ENCODE results near the gene GIT1. TPM values are rescaled to one million over a fixed set of nuclear protein-coding genes. Genes with fewer than 3 reads are reported as not detected.
A peak's percentile ranks its signal among the peaks of the same experiment; 100 is the strongest.

The GIT1 gene
- total and polyA plus RNA-seq, 8 donors, result 15.1 to 27.6 (median 18.3) TPM

DNA sequence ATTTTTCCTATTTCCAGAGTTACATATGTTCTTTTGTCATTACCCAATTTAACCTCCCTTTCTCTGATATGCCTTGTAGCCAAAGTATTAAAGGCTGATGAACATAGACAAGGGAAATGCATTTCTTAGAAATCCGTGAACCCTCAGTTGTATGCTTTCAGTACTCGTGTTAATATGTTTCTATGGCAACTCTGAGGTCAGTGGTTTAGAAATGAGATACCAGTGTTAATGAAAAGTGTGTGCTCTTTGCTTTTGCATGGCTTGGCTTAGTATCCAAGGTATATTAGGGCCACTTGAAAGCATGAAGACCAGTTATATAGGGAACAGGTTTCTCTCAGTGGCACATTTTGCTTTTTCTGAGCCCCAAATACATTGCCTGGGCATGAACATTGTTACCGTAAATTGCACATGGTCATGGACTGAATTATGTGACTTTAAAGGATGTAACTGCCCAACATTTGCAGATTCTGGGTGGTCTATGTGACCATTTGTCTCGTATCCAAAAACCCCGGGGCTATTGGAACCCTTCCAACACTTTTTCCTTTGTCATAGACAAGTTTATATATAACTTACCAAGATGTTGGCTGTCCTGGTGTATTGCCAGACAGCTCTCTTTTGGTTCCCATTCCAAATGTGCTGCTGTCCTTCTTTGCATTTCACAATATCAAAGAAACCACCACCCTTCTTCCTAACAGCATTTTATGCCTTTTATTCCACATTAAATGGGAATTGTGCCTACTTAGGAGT is 40.1 kb downstream of the GIT1 start:
- Histone ChIP-seq H3K4me1 (no peaks in the 10 kb centered on the region), H3K27me3 (no peaks in the 10 kb centered on the region), H3K27ac (no peak overlapping the region), H3K9me3 (no peaks in the 10 kb centered on the region), H3K36me3 (no peaks in the 10 kb centered on the region), H3K4me3 (no peak overlapping the region)
- 27% methylated on average over 5 of the region's 5 CpGs for WGBS, 2 donors
- no peak for DNase-seq
- ATAC-seq, result peak in 2 of 4 donors; percentile 66 to 71
- TF ChIP-seq, protein P1, sequence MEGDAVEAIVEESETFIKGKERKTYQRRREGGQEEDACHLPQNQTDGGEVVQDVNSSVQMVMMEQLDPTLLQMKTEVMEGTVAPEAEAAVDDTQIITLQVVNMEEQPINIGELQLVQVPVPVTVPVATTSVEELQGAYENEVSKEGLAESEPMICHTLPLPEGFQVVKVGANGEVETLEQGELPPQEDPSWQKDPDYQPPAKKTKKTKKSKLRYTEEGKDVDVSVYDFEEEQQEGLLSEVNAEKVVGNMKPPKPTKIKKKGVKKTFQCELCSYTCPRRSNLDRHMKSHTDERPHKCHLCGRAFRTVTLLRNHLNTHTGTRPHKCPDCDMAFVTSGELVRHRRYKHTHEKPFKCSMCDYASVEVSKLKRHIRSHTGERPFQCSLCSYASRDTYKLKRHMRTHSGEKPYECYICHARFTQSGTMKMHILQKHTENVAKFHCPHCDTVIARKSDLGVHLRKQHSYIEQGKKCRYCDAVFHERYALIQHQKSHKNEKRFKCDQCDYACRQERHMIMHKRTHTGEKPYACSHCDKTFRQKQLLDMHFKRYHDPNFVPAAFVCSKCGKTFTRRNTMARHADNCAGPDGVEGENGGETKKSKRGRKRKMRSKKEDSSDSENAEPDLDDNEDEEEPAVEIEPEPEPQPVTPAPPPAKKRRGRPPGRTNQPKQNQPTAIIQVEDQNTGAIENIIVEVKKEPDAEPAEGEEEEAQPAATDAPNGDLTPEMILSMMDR (IDR thresholded peaks at IDR 0.05), result no peak
- FAIRE-seq, result no peak
- intact Hi-C loops (cut with DNase I), result loop anchor here in 1 of 3 donors (10.0 kb wide), 1 partner anchor 175 kb away; no protein-coding TSS in a partner anchor

DNA sequence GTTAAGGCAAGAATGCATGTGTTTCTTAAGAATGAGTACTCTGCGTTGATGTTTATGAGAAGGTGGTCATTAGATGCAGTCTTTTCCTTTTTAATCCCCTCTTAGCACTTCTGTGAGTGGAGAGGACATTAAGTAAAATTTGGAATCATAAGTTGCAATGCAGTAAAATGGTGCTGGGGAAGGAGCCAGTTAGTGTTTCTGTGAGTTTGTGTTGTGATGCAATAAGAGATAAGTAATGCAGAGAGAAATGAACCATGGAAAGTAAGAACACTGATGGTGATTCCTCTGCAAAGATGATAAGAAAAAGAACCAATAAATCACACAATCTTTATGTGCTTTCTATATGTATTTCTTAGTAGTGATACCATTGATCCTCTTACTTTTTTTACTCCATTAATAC is 42.6 kb downstream of the GIT1 start:
- 90 to 97% methylated on average over 1 of the region's 1 CpG for WGBS, 2 donors
- intact Hi-C loops (cut with DNase I), result loop anchor here in 1 of 3 donors (10.0 kb wide), 1 partner anchor 172 kb away; no protein-coding TSS in a partner anchor
- DNase-seq, result no peak
- ATAC-seq, result no peak
- TF ChIP-seq, protein P1 (IDR thresholded peaks at IDR 0.05), result no peak
- no peak overlapping the region for H3K4me3 ChIP-seq
- H3K27ac ChIP-seq, result no peak overlapping the region
- no peaks in the 10 kb centered on the region for H3K9me3 ChIP-seq
- no peak for FAIRE-seq
- H3K27me3 ChIP-seq, result no peaks in the 10 kb centered on the region
- H3K4me1 ChIP-seq, result no peaks in the 10 kb centered on the region
- H3K36me3 ChIP-seq, result peaks cover 0 to 10% (median 7%) of the 10 kb centered on the region in 3 donors

DNA sequence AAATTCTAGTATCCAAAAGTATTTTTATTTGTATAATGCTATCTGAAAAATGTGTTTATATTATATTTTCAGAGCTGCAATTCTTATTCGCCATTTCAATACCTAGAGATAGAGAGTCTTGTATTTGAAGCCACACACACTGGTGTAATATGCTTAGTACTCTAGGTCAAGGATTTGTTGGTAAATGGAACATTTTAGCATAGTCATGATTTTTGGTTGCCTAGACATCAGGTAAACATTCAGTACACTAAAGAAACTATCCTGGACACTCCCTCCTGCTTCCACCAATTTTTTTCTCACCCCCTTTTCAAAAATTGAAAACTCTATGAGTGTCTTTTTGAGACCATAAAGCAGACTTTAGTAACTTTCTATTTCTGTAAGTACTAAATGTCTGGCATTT is 43.4 kb downstream of the GIT1 start:
- FAIRE-seq (no peak), ATAC-seq (peak; percentile 62 to 72 (median 67)), DNase-seq (no peak)
- H3K4me3 ChIP-seq, result no peak overlapping the region
- WGBS, 2 donors, result 69 to 70% methylated on average over 1 of the region's 1 CpG
- no peaks in the 10 kb centered on the region for H3K27me3 ChIP-seq
- no peaks in the 10 kb centered on the region for H3K4me1 ChIP-seq
- H3K27ac ChIP-seq, result no peak overlapping the region
- intact Hi-C loops (cut with DNase I), result loop anchor here in 1 of 3 donors (10.0 kb wide), 1 partner anchor 171 kb away; no protein-coding TSS in a partner anchor
- TF ChIP-seq, protein P1 (IDR thresholded peaks at IDR 0.05), result no peak
- H3K36me3 ChIP-seq, result peaks cover 0 to 10% (median 7%) of the 10 kb centered on the region in 3 donors
- H3K9me3 ChIP-seq, result no peaks in the 10 kb centered on the region

DNA sequence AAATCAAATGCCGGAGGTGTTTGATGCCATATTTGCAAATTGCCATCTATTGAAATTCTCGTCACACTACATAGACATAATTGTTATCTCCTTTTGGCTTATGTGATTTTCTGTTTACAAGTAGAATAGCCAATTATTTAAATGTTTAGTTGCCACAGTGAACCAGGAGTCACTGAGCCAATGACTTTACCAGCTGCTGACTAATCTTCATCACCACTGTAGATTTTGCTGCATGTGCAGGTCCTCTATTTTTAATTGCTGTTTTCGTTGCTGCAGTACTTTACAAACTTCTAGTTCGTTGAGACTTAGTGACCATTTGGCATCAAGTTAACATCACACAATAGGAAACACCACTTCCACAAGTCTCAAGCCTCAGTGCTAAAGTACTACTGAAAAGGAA is 45.4 kb downstream of the GIT1 start:
- FAIRE-seq (no peak), ATAC-seq (no peak), DNase-seq (no peak)
- H3K27me3 ChIP-seq, result no peaks in the 10 kb centered on the region
- intact Hi-C loops (cut with DNase I), result loop anchor here in 1 of 3 donors (10.0 kb wide), 1 partner anchor 169 kb away; no protein-coding TSS in a partner anchor
- no peaks in the 10 kb centered on the region for H3K4me1 ChIP-seq
- H3K4me3 ChIP-seq, result no peak overlapping the region
- H3K9me3 ChIP-seq, result no peaks in the 10 kb centered on the region
- TF ChIP-seq, protein P1 (IDR thresholded peaks at IDR 0.05), result no peak
- H3K27ac ChIP-seq, result no peak overlapping the region
- peaks cover 0 to 10% (median 7%) of the 10 kb centered on the region in 3 donors for H3K36me3 ChIP-seq
- 84 to 88% methylated on average over 4 of the region's 4 CpGs for WGBS, 2 donors

DNA sequence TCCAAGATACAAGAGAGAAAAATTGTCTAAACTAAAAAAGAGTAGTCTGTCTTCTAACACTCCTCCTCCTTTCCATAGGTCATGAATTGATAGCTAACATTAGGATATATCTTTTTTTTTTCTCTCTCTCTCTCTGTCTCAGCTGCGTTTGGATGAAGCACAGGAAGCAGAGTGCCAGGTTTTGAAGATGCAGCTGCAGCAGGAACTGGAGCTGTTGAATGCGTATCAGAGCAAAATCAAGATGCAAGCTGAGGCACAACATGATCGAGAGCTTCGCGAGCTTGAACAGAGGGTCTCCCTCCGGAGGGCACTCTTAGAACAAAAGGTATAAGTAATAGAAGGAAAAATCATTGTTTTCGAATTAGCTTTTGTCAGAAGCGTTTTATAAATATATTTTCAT is 55.5 kb downstream of the GIT1 start:
- Histone ChIP-seq H3K27ac (no peak overlapping the region), H3K27me3 (no peaks in the 10 kb centered on the region), H3K36me3 (peaks cover 0 to 23% (median 0%) of the 10 kb centered on the region in 3 donors), H3K4me3 (no peak overlapping the region), H3K4me1 (no peaks in the 10 kb centered on the region), H3K9me3 (no peaks in the 10 kb centered on the region)
- ATAC-seq (no peak), DNase-seq (no peak), FAIRE-seq (no peak)
- intact Hi-C loops (cut with DNase I), result no loop called here
- WGBS, 2 donors, result 93 to 94% methylated on average over 8 of the region's 8 CpGs
- TF ChIP-seq, protein P1 (IDR thresholded peaks at IDR 0.05), result no peak
